Lung microvascular endothelial cell (primary cell): ENCODE results near the gene SLC22A7. TPM values are rescaled to one million over a fixed set of nuclear protein-coding genes. Genes with fewer than 3 reads are reported as not detected.
A peak's percentile ranks its signal among the peaks of the same experiment; 100 is the strongest.
"Not testable (repeated sequence)": the region's sequence is repeated elsewhere in the genome, so short reads cannot be mapped to it uniquely, and the experiment has no call there.

Experiments
- DNase-seq, 2 donors: peaks; one replicate each; pipeline versions ENCODE4 v3.0.0 to v3.0.0-alpha.2; 2010; ENCODE audit warnings: low read depth in 2 of 2
- total RNA-seq: library from RNA; depleted of rRNA; stranded (reverse); fragments of >200 nt; gene quantifications from 2 replicates; pipeline ENCODE4 v1.2.1, GENCODE V29; 2014

SLC22A7 gene
- total RNA-seq, 1 donor from 2014 or later = not detected

- no peak for DNase-seq
Measured at GRCh38 chr6:43301081-43301870, 3.2 kb downstream of the SLC22A7 start.

- DNase-seq = no peak
Measured at GRCh38 chr6:43302126-43302525, 4.1 kb downstream of the SLC22A7 start.

DNA sequence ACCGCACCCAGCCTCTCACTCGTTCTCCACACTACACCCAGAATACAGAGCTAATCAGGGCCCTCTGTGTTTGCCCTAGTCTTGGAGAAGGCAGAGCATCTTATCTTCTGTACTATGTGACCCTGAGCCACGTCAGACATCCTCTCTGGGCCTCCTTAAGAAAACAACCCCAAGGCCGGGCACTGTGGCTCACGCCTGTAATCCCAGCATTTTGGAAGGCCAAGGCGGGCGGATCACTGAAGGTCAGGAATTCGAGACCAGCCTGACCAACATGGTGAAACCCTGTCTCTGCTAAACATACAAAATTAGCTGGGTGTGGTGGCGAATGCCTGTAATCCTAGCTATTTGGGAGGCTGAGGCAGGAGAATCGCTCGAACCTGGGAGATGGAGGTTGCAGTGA lies 4.9 kb downstream of the SLC22A7 start:
- not testable (repeated sequence) for DNase-seq

- no peak for DNase-seq
Measured at GRCh38 chr6:43303751-43304331, 5.8 kb downstream of the SLC22A7 start.

- DNase-seq = no peak
Measured at GRCh38 chr6:43304361-43304760, 6.3 kb downstream of the SLC22A7 start.

DNA sequence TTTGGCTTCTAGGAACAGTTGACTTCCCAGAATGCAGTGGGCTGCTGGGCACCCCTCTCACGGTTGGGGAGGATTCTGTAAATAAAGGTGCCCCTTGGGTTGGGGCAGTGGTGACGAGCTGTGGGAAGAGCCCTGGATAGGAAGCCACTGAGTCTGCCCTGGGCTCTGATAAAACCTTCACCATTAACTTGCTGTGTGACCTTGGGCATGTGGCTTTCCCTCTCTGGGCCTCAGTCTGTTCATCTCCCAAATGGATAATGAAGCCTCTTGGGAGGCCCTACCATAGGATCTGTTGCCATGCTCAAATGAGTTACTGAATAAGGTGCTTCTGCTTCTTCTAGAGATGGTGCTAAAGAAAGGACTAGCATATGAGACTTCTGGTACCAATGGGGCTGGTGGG lies 6.8 kb downstream of the SLC22A7 start:
- no peak for DNase-seq

DNA sequence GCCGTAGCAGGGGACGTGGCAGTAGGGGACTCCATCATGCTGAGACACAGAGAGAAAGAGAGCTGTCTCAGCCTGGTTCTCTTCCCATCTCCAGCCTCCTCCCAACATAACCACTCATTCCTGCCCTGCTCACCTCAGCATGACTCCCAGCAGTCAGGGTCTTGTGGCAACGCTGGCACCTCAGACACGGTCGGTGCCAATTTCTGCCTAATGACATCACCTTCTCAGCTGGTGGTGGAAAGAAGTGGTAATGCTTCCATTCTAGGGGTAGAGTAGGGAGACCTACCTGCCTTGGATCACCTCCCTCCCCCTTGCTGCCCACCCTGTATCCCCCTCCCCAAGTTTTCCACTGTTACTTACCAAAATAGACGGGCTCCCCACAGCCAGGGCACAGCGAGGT lies 8.0 kb downstream of the SLC22A7 start:
- DNase-seq = no peak

GRCh38 chr6:43307451-43308100 lies 9.5 kb downstream of the SLC22A7 start:
- DNase-seq = no peak

DNA sequence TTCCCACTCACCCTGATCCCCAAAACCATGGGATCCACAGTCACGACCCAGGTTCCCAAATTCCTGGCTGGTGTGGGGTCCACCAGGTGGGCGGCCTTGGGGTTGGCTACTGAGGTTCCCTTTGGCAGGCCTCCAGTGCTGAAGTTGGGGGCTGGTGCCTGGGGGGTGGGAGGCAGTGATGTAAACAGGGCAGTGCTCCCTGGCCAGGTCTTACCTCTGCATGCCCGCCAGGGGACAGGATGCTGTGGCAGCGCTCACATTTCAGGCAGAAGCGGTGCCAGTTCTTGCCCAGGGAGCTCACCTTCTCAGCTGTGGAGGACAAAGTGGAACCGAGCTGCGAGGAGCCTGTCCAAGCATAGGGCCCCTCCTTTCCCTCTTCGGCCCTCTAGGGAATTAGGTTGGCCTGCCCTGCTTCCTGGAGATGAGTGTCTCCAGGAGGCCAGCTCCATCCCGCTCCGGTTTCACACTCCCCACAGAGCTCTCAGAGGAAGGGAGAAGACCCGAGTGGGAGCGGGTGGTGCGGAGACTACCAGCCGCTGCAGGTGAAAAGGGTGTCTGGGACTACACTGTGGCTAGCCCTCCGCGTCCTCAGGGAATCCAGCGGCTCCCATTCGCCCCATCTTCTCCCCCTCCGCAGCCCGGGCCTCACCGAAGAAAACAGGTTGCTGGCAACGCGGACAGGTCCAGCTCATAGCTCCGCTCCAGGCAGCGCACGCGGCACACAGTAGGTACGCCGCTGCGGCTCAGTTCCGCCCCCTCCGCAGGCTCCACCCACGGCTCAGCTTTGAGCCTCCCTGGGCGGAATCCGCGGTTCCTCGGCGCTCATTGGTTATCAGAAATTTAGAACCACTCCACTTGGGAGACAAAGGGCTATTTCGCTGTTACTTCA lies 10.3 kb downstream of the SLC22A7 start, which contains the start of gene CRIP3:
Gene CRIP3 (minus strand): TSS at position 726 of the 889 bp plus-strand sequence. CDS start 34 bp downstream, at position 692.
- peak in 1 of 2 donors; percentile 31 for DNase-seq

DNA sequence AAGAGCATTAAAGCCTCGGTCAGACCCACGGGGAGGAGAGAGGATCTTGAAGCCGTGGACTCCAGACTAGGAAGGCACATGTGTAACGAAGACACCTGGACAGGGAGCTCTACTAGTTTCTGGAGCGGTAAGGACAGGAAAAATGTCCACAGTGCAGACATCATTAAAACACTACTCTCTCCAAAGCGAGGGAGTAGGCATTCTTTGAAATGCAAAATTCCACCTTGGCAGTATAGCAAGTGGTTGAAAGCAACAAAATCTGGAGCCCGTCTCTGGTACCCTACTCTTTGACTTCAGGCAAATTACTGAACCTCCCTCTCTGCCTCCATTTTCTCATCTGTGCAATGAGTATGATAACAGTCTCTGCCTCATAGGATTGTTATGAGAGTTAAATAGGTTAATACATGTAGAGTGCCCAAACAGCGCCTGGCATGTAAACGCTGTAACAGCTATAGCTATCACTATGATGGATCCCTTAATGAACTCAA lies 11.0 kb downstream of the SLC22A7 start:
- no peak for DNase-seq

DNA sequence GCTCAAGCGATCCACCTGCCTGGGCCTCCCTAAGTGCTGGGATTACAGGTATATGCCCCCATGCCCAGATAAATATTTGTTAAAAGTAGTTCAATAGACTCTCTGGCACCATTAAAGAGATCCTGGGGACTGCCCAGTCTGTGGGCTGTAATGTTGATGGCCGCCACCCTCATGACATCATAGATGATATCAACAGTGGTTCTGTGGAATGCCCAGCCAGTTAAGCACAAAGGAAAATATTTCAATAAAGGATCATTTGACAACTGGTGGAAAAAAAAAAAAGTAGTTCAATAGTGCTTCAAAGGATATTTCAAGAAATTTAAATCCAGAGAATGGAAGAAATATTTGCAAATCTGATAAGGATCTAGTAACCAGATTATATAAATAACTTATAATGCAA lies 12.1 kb downstream of the SLC22A7 start:
- DNase-seq = no peak

DNA sequence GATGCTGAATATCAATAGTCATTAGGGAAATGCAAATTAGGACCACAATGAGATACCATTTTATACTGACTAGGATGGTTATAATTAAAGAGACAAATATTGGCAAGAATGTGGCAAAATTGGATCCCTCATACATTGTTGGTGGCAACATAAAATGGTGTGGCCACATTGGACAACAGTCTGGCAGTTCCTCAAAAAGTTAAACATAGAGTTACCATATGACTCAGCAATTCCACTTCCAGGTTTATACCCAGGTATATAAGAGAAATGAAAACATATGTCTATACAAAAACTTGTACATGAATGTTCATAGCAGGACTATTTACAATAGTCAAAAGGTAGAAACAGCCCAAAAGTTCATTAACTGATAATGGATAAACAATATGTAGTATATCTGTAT lies 12.6 kb downstream of the SLC22A7 start:
- peak in 1 of 2 donors; percentile 14 for DNase-seq

DNA sequence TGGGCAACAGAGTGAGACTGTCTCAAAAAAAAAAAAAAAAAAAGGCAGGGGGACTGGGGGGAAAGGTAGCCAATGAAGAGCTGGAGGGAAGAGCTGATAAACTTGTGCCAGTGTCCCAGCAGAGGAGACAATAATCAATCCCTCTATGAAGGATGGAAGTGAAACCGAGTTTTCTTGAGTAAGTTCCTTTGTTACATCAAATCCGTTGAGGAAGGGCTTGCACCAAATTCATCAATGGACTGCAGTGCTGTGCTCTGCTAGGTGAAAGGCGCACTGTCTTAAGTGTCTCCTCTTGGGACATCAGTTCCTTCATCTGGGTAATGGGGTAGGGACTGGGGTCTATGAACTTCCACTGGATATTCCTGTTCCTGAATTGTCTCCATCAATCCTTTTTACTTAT lies 13.6 kb downstream of the SLC22A7 start:
- DNase-seq = no peak

- no peak for DNase-seq
Measured at GRCh38 chr6:43313813-43314212, 15.8 kb downstream of the SLC22A7 start.

DNA sequence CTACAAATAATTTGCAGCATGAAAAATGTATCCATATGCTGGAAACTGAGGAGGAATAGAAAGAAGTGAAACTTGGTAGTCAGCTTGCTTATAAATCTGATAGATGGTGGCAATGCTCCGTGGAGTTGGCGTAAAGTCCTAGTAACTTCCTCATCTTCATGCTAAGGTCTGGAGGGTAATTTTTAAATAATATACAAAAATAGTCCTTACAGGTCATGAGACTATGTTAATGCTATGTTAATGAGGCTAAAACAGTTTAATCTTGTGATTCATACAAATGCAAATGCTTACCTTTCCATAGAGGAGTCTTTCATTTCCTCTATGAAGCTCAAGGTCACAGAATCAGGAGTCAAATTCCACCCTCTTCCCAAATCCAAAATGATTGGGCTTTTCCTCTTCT lies 20.0 kb downstream of the SLC22A7 start:
- DNase-seq = no peak

DNA sequence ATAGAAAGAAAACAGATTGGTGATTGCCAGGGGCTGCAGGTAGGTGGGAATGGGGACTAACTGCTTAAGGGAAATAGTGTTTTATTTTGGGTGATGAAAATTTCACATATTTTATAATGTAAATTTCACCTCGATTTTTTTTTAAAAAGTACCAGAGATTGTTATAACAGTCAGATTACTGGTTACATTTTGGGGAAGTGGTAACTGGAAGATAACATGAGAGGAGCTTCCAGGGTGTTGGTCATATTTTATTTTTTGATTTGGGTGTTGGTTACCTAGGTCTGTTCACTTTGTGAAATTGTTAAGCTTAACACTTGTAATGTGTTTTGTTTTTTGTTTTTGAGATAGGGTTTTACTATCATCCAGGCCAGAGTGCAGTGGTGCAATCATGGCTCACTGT lies 27.8 kb downstream of the SLC22A7 start:
- no peak for DNase-seq

DNA sequence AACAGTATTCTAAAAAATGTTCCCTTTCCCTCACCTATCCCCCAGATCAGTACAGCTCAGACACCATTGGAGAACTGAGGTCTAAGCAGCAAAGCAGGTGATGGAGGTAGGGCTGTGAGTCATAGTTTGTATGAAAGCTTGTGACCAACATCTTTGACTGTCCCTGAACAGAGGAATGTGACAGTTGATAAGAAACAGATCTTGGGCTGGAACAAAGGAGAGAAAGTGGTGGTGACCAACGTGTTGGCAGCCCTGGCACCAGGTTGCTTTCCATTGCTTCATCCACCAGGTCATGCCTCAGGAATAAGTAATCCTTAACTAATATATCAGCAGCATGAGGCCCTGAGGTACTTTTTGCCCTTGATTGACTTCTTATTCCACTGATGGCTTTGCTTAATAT lies 30.5 kb downstream of the SLC22A7 start:
- no peak for DNase-seq

- DNase-seq = no peak
Measured at GRCh38 chr6:43331470-43331869, 33.4 kb downstream of the SLC22A7 start.

- DNase-seq = no peak
Measured at GRCh38 chr6:43331891-43332290, 33.8 kb downstream of the SLC22A7 start.

DNA sequence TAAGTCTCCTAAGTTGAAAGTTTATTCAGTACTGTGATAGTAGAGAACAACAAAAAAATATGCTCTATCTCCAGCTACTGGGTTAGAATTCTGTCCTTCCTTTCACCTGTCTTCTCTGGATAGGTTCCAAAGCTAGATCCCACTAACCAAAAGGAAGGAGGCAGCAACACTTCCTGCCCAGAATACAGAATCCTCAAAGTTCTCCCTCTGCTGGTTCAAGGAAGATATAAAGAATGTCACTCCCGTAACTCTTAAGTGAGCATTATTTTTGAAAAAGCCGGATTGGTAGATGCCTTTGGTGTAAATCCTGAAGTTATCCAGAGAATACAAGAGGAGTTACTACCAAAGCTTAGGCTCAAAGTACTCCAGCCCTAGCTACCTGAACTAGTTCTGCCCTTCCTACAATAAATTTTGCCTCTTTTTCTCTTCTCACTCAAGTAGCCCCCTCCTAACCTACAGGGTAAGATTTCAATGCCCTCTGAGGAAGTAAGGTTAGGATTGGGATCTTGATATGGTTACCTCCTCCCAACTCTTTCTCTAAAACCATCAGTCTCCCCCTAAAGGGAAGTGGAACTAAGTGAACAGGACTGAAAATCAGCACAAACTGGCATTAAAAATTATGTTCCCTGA lies 36.5 kb downstream of the SLC22A7 start:
- peak in 1 of 2 donors; percentile 66 for DNase-seq

DNA sequence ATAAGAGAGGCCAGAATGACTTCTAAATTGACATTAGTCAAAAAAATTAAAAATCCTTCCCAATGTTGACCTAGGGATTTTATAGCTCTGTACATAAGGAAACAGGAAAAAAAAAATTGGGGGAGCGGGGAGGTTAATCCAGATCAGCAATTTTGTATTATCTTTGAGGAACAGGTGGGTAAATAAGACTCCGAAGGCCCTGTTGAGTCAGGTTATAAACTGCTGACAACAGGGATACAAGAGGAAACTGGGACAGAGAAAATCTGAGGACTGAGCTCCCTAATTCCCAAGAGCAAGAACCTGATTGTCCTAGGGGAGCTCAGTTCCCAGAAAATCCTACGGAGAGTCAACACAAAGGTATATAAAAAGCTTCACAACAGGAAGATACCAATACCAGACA lies 37.4 kb downstream of the SLC22A7 start:
- DNase-seq = no peak
